Calu3 (cell line): ENCODE measurements around the gene F10. TPM values are rescaled to one million over a fixed set of nuclear protein-coding genes. Genes with fewer than 3 reads are reported as not detected.
"Not testable (repeated sequence)": the region's sequence is repeated elsewhere in the genome, so short reads cannot be mapped to it uniquely, and the experiment has no call there.

ENCODE experiments used
- BruUV-seq: library from RNA; stranded (reverse); fragments of 400-500 nt; replicated peaks from 2 replicates; lab custom pipeline; 2021; lab: Mats Ljungman, UMichigan
- CTCF ChIA-PET: fragments of 300-600 bp; sonication (Branson Sonifier 250); formaldehyde crosslinking; loops from one replicate; lab custom pipeline; 2022; ENCODE audit warnings: antibody characterized with exemption; lab: Charles Lee
- DNase-seq: peaks from one replicate; pipeline ENCODE4 v3.0.0; 2022
- H3K27ac Mint-ChIP-seq: one replicate; pipeline ENCODE4 v1.8.0; 2022; ENCODE audit warnings: mixed read lengths; ENCODE audit not compliant: unreplicated experiment
- H3K27me3 Mint-ChIP-seq: one replicate; pipeline ENCODE4 v1.8.0; 2022; ENCODE audit warnings: mixed read lengths; ENCODE audit not compliant: unreplicated experiment
- H3K36me3 Mint-ChIP-seq: one replicate; pipeline ENCODE4 v1.8.0; 2022; ENCODE audit warnings: mild to moderate bottlenecking, moderate library complexity, mixed read lengths; ENCODE audit not compliant: insufficient read depth, unreplicated experiment
- H3K4me1 Mint-ChIP-seq: one replicate; pipeline ENCODE4 v1.8.0; 2022; ENCODE audit warnings: mild to moderate bottlenecking, low read depth, mixed read lengths; ENCODE audit not compliant: unreplicated experiment
- H3K4me3 Mint-ChIP-seq: one replicate; pipeline ENCODE4 v1.8.0; 2022; ENCODE audit warnings: mild to moderate bottlenecking, low read depth, moderate library complexity, mixed read lengths; ENCODE audit not compliant: unreplicated experiment
- H3K9me3 Mint-ChIP-seq: one replicate; pipeline ENCODE4 v1.8.0; 2022; ENCODE audit warnings: low read depth, mixed read lengths; ENCODE audit not compliant: unreplicated experiment
- intact Hi-C: fragments of 100-400 bp; cut with micrococcal nuclease; formaldehyde crosslinking; loops from one replicate; pipeline ENCODE4 v1.10.0; 2022; ENCODE audit not compliant: unreplicated experiment
- total RNA-seq: library from RNA; stranded (reverse); gene quantifications from 2 replicates; pipeline ENCODE4 v1.2.3, GENCODE V29; 2022
- TF ChIP-seq, protein P1 (sequence below): fragments of 200-600 bp; IDR thresholded peaks from one replicate; pipeline ENCODE4 v1.8.0; 2022; ENCODE audit warnings: antibody characterized with exemption; ENCODE audit not compliant: unreplicated experiment

F10 gene
- total RNA-seq, 1 experiment from 2014 or later, result not detected

- Mint-ChIP-seq H3K4me3 (no peak overlapping the region), H3K4me1 (no peaks in the 10 kb centered on the region), H3K9me3 (no peaks in the 10 kb centered on the region), H3K27ac (no peak overlapping the region), H3K27me3 (no peaks in the 10 kb centered on the region), H3K36me3 (peaks cover 5% of the 10 kb centered on the region)
- DNase-seq, result no peak
- intact Hi-C loops, result no loop called here
- TF ChIP-seq, protein P1, sequence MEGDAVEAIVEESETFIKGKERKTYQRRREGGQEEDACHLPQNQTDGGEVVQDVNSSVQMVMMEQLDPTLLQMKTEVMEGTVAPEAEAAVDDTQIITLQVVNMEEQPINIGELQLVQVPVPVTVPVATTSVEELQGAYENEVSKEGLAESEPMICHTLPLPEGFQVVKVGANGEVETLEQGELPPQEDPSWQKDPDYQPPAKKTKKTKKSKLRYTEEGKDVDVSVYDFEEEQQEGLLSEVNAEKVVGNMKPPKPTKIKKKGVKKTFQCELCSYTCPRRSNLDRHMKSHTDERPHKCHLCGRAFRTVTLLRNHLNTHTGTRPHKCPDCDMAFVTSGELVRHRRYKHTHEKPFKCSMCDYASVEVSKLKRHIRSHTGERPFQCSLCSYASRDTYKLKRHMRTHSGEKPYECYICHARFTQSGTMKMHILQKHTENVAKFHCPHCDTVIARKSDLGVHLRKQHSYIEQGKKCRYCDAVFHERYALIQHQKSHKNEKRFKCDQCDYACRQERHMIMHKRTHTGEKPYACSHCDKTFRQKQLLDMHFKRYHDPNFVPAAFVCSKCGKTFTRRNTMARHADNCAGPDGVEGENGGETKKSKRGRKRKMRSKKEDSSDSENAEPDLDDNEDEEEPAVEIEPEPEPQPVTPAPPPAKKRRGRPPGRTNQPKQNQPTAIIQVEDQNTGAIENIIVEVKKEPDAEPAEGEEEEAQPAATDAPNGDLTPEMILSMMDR, result no peak
- CTCF ChIA-PET, result no interaction called here
- no TSS peak for BruUV-seq
These were observed 25.8 kb upstream of the F10 start for GRCh38 chr13:113096745-113097305.

GRCh38 chr13:113097651-113098050 lies 24.9 kb upstream of the F10 start:
- Mint-ChIP-seq H3K27me3 (no peaks in the 10 kb centered on the region), H3K4me3 (no peak overlapping the region), H3K9me3 (no peaks in the 10 kb centered on the region), H3K4me1 (no peaks in the 10 kb centered on the region), H3K27ac (no peak overlapping the region), H3K36me3 (peaks cover 6% of the 10 kb centered on the region)
- intact Hi-C loops, result no loop called here
- TF ChIP-seq, protein P1, result no peak
- no peak for DNase-seq
- BruUV-seq, result no TSS peak
- CTCF ChIA-PET, result no interaction called here

- H3K4me1 Mint-ChIP-seq, result no peaks in the 10 kb centered on the region
- intact Hi-C loops, result no loop called here
- H3K4me3 Mint-ChIP-seq, result no peak overlapping the region
- H3K9me3 Mint-ChIP-seq, result no peaks in the 10 kb centered on the region
- BruUV-seq, result no TSS peak
- DNase-seq, result no peak
- peaks cover 10% of the 10 kb centered on the region for H3K36me3 Mint-ChIP-seq
- TF ChIP-seq, protein P1, result no peak
- no peak overlapping the region for H3K27ac Mint-ChIP-seq
- CTCF ChIA-PET, result no interaction called here
- H3K27me3 Mint-ChIP-seq, result no peaks in the 10 kb centered on the region
These were observed 24.4 kb upstream of the F10 start for GRCh38 chr13:113098162-113098732.

DNA sequence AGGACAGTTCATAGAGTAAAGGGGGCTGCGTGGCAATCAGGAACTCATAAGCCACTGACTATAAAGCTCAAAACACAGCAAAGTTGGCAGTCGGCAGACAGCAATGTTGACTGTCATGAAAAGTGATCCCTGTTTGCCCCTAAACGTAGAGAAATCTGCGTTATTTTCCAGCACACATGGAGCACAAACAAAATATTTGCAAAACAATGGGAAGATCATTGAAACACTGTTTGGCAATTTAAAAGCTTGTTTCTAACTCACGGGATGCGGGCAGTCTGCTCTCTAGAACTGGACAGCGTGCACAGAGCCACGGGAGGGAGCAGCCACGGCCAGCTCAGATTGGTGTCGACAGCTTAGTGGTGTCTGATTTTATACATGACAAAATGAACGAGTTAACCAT lies 23.5 kb upstream of the F10 start:
- peaks cover 10% of the 10 kb centered on the region for H3K36me3 Mint-ChIP-seq
- H3K4me3 Mint-ChIP-seq, result no peak overlapping the region
- no TSS peak for BruUV-seq
- H3K4me1 Mint-ChIP-seq, result no peaks in the 10 kb centered on the region
- H3K27ac Mint-ChIP-seq, result no peak overlapping the region
- CTCF ChIA-PET, result no interaction called here
- TF ChIP-seq, protein P1, result no peak
- intact Hi-C loops, result no loop called here
- no peaks in the 10 kb centered on the region for H3K9me3 Mint-ChIP-seq
- no peak for DNase-seq
- H3K27me3 Mint-ChIP-seq, result no peaks in the 10 kb centered on the region

- H3K9me3 Mint-ChIP-seq, BruUV-seq, H3K27me3 Mint-ChIP-seq, H3K4me3 Mint-ChIP-seq, H3K4me1 Mint-ChIP-seq, intact Hi-C loops, DNase-seq, H3K27ac Mint-ChIP-seq, CTCF ChIA-PET: not testable (repeated sequence)
- H3K36me3 Mint-ChIP-seq, result peaks cover 10% of the 10 kb centered on the region
These were observed 20.3 kb upstream of the F10 start for GRCh38 chr13:113102302-113102701.
